Measurements from ENCODE around the gene PSMC1. TPM values are rescaled to one million over a fixed set of nuclear protein-coding genes. Genes with fewer than 3 reads are reported as not detected.
"Not testable (repeated sequence)": the region's sequence is repeated elsewhere in the genome, so short reads cannot be mapped to it uniquely, and the experiment has no call there.

Gene PSMC1
- total and polyA plus RNA-seq, 8 donors, result 14.5 to 247 (median 96.1) TPM

DNA sequence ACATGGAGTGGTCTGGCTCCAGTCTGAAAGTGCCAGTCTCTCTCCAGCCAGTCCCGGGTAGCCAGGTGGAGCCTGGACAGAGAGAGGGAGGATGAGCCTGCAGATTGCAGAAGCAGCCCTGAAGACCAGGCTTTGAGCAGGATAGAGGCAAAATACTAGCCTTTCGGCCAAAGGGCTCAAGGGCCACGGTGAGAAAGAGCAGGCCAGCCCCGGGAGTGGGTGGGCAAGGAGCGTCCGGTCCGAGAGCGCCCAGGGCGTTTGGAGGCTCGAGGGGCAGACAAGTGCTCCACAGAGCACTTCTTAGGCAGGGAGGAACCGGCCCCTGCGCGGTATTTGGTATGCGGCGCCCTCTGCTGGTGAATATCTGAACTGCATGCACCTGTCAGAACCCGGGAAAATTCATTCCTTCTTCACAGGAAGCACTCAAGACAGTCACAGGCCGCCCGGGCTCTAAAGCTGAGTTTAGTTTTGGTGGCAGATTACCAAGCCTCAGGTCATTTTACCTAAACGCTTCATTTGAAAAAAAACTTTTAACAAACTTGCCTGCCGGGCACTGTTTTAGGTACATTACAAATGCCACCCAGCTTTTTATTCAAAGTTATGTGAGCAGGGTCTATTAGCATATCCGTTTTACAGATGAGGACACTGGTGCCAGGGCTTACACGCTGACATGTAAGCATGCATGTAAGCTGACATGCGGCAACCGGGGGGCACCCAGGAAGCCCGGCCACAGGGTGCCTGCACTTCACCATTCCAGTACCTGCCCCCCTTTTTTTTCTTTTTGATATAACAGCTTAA lies 21.0 kb upstream of the PSMC1 start:
- peak; percentile 76 for DNase-seq
- H3K9me3 ChIP-seq, result peaks cover 22 to 37% (median 35%) of the 10 kb centered on the region in 4 donors
- no peak for TF ChIP-seq EP300 (IDR thresholded peaks at IDR 0.05)
- peak in 5 of 7 experiments; percentile 86 to 96 (median 90) for TF ChIP-seq CTCF (IDR thresholded peaks at IDR 0.05)
- no peaks in the 10 kb centered on the region for H3K36me3 ChIP-seq
- peaks cover 0 to 23% (median 0%) of the 10 kb centered on the region in 3 donors for H3K27me3 ChIP-seq
- intact Hi-C loops (cut with DNase I; ENCODE audit: low total_unique reads), result loop anchor here (10.0 kb wide), 1 partner anchor 261 kb away; no protein-coding TSS in a partner anchor
- 16 to 27% (median 18%) methylated on average over 12 to 25 of the region's 25 CpGs for WGBS, 5 donors
- H3K4me1 ChIP-seq, result peaks cover 0 to 8% (median 2%) of the 10 kb centered on the region in 4 donors
- H3K27ac ChIP-seq, result no peak overlapping the region
- no peak overlapping the region for H3K4me3 ChIP-seq

- H3K27ac ChIP-seq, result no peak overlapping the region
- TF ChIP-seq EP300 (IDR thresholded peaks at IDR 0.05) (no peak), POLR2A (IDR thresholded peaks at IDR 0.05) (no peak), POLR2AphosphoS5 (IDR thresholded peaks at IDR 0.05) (no peak), CTCF (IDR thresholded peaks at IDR 0.05) (no peak)
- intact Hi-C loops (cut with DNase I; ENCODE audit: low total_unique reads), result loop anchor here (10.0 kb wide), 1 partner anchor 264 kb away; no protein-coding TSS in a partner anchor
- 71 to 86% (median 77%) methylated on average over 3 of the region's 3 CpGs for WGBS, 5 donors
- H3K27me3 ChIP-seq, result peaks cover 0 to 23% (median 0%) of the 10 kb centered on the region in 3 donors
- peaks cover 29 to 61% (median 54%) of the 10 kb centered on the region in 4 donors for H3K9me3 ChIP-seq
- no peak overlapping the region for H3K4me3 ChIP-seq
- peaks cover 0 to 8% (median 2%) of the 10 kb centered on the region in 4 donors for H3K4me1 ChIP-seq
- H3K36me3 ChIP-seq, result no peaks in the 10 kb centered on the region
- no peak for DNase-seq
Observed at GRCh38 chr14:90239139-90239538, 17.2 kb upstream of the PSMC1 start.

DNA sequence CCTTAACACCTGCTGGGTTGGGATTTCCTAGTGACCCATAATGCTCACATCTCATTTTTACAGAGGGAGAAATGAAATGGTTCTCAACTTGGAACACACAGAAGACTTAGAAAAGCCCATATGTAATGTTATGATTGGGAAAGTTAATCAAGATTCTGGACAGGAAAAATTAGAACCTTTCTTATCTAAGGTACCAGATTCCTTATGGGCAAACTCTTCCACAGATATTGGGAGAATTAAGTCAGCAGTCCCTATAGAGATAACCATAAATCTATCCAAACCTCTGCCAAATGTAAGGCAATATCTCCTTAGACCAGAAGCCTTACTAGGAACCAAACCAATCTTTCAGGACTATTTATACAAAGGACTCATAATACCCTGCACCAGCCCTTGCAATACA lies 13.9 kb upstream of the PSMC1 start:
- no peak for DNase-seq
- no peak overlapping the region for H3K27ac ChIP-seq
- no peaks in the 10 kb centered on the region for H3K4me1 ChIP-seq
- H3K4me3 ChIP-seq, result no peak overlapping the region
- H3K9me3 ChIP-seq, result peaks cover 26 to 52% (median 48%) of the 10 kb centered on the region in 4 donors
- no peak for TF ChIP-seq EP300 (IDR thresholded peaks at IDR 0.05)
- TF ChIP-seq POLR2A (IDR thresholded peaks at IDR 0.05), result no peak
- no peak for TF ChIP-seq CTCF (IDR thresholded peaks at IDR 0.05)
- TF ChIP-seq POLR2AphosphoS5 (IDR thresholded peaks at IDR 0.05), result no peak
- intact Hi-C loops (cut with DNase I; ENCODE audit: low total_unique reads), result no loop called here
- H3K27me3 ChIP-seq, result no peaks in the 10 kb centered on the region
- H3K36me3 ChIP-seq, result no peaks in the 10 kb centered on the region

- no peak for TF ChIP-seq EP300 (IDR thresholded peaks at IDR 0.05)
- no peak for TF ChIP-seq CTCF (IDR thresholded peaks at IDR 0.05)
- TF ChIP-seq POLR2AphosphoS5 (IDR thresholded peaks at IDR 0.05), result no peak
- TF ChIP-seq POLR2A (IDR thresholded peaks at IDR 0.05), result no peak
- Histone ChIP-seq H3K4me3 (no peak overlapping the region), H3K27me3 (peaks cover 0 to 3% (median 0%) of the 10 kb centered on the region in 3 donors), H3K36me3 (no peaks in the 10 kb centered on the region), H3K9me3 (peaks cover 0 to 8% (median 4%) of the 10 kb centered on the region in 4 donors), H3K4me1 (no peaks in the 10 kb centered on the region), H3K27ac (no peak overlapping the region)
- no peak for DNase-seq
- intact Hi-C loops (cut with DNase I; ENCODE audit: low total_unique reads), result no loop called here
- 87 to 94% (median 93%) methylated on average over 4 of the region's 4 CpGs for WGBS, 5 donors
Observed at GRCh38 chr14:90246936-90247335, 9.4 kb upstream of the PSMC1 start.

- H3K27ac ChIP-seq; H3K27me3 ChIP-seq; DNase-seq; H3K36me3 ChIP-seq; H3K9me3 ChIP-seq; intact Hi-C loops (cut with DNase I; ENCODE audit: low total_unique reads); H3K4me1 ChIP-seq; H3K4me3 ChIP-seq: not testable (repeated sequence)
- WGBS, 5 donors, result 77 to 88% (median 83%) methylated on average over 10 of the region's 10 CpGs
Observed at GRCh38 chr14:90247441-90247840, 8.9 kb upstream of the PSMC1 start.

Measured in stomach (tissue), 9 donors.